HK-2 (cell line): Measurements from ENCODE around the gene COQ8B.
"Not testable (repeated sequence)": the region's sequence is repeated elsewhere in the genome, so short reads cannot be mapped to it uniquely, and the experiment has no call there.

Experiments
- DNase-seq: peaks from one replicate; pipeline ENCODE4 v3.0.0-alpha.2; 2018; ENCODE audit not compliant: unreplicated experiment

Gene COQ8B

DNA sequence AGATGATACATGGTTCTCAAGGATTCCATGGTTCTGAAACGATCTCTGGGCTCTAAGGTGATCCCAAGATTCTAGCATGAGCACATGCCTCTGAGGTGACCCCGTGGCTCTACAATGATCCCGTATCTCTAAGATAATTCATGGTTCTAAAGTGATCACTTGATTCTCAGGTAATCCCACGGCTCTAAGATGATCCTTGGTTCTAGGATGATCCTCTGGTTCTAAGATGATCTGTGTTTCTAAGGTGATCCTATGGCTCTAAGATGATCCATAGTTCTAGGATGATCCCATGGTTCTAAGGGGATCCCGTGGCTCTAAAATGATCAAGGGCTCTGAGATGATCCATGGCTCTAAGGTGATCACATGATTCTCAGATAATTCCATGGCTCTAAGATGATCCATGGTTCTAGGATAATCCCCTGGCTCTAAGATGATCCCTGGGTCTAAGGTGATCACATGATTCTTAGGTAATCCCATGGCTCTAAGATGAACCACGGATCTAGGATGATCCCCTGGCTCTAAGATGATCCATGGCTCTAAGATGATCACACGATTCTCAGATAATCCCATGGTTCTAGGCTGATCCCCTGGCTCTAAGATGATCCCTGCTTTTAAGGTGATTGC is 47.6 kb downstream of the COQ8B start:
- DNase-seq, result no peak

DNA sequence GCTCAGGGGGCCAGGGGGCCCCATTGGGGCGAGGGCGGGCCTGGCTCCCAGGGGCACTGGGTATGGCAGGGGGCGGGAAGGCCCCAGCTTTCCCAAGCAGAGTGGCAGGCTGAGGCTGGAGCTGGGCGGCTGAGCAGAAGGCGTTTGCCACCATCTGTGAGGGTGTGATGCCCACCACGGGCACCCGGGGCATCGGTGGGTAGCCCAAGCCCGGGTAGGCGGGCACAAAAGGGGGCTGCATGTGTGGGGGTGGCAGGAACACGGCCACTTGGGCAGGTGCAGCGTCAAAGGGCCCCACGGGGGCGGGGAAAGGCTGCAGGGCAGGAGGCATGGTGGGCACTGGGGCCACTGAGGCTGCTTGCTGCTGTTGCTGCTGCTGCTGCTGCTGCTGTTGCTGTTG is 49.1 kb downstream of the COQ8B start:
- DNase-seq, result no peak

DNA sequence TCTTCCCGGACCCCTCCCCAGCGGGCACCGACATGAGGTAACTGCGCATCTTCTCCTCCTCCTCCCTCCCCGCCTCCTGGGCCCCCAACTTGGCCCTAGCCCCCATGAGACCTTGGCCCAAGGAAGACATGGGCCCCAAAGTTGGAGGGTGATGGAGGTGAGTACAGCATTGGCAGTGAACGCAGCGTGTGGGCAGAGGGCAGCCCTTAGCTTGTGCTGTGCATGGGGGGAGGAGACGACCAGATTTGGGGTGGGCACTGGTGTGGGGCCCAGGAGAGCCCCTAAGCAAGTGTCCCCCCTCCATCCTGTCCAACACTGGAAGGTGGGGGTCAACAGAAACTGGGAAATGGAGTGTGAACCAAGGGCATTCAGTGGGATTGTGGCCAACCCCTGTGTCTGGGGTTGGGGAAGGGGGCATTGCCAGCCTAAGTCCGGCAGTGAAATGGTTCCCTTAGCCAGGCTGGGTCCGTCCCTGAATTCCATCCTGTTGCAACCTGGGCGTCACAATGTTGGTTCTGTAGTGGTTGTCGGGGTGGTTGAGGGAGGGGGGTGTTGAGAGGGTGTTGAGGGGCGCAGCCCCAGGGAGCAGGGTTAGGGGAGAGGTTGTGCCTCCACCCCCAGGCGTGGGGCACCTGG is 49.8 kb downstream of the COQ8B start:
- DNase-seq, result no peak

DNA sequence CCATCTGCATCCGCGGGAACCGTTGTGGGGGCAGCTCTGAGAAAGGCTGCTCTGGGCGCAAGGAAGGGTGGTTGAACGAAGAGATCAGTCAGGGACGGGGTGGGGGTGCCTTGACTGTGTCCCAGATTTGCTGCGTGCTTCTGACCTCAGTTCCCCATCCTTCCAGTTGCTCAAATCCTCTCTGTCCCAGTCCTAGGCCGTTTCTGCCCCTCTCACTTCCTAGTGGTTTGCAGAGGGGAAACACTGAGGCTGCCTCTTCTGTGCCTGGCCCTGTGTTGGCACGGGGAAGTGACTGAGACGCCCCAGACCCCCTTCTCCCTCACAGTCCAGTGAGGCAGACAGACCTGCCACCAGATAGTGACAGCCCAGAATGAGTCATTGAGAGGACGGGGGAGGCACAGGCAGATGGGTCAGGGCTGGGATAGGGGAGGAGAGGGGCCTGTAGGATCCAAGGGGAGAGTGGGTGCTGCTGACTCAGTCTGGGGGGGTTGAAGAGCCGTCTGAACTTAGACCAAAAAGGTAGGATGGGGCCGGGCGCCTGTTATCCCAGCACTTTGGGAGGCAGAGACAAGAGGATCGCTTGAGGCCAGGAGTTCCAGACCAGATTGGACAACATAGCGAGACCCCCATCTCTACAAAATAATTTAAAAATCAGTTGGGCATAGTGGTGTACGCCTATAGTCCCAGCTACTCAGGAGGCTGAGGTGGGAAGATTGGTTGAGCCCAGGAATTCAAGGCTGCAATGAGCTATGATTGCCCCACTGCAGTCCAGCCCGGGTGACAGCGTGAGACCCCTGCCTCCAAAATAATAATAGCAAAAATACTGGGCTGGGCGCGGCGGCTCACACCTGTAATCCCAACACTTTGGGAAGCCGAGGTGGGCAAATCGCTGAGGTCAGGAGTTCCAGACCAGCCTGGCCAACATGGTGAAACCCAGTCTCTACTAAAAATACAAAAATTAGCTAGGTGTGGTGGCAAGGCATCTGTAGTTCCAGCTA is 52.7 kb downstream of the COQ8B start:
- peak; percentile 26 for DNase-seq

DNA sequence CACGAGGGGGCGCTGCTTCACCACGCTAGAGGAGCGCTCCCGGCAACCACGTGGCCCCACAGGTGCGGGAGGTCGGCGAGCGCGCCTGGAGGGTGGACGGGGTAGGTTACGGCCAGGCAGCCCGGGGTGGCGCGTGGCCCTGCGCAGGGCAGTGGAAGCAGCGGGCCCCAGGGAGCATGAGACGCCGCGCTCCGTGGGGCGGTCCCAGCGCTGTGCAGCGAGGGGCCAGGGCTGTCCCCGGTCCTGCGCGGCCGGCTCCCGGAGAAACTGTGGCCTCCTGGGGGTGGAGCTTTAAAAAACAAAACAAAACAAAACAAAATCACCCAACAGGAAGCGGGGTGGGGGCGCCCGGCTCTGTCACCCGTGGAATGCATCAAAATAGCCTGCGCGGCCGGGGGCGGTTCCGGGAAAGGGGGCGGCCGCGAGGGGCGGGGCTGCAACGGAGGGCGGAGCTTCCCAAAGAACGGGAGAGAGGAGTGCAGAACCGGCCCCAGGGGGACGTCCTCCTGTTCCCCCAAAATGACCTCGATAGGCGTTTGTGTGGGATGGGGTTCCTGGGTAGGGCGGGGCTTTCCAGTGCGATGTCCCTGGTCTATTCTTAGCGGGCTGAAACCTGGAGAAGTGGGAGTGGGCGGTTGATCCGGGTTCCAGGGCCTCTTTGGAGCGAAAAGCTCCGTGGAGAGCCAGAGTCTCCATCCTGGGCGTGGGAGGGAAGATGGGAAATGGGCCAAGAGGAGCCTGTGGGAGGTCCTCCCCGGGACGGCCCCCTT is 53.6 kb downstream of the COQ8B start:
- DNase-seq, result peak; percentile 91

DNA sequence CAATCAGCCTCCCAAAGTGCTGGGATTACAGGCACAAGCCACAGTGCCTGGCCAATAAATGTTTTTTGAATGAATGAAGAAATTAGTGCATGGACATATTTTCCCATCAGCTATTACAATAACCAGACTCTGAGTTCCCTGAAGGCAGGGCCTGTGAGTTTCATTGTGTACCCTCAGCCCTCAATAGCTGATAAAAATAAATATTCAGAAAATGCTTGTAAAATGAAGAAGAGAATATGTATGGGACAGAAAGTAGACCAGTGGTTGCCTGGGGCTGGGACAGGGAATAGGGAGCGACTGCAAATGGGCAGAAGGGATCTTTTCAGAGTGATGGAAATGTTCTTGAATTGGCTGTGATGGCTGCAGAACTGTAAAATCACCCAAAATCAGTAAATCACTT is 55.1 kb downstream of the COQ8B start:
- no peak for DNase-seq

DNA sequence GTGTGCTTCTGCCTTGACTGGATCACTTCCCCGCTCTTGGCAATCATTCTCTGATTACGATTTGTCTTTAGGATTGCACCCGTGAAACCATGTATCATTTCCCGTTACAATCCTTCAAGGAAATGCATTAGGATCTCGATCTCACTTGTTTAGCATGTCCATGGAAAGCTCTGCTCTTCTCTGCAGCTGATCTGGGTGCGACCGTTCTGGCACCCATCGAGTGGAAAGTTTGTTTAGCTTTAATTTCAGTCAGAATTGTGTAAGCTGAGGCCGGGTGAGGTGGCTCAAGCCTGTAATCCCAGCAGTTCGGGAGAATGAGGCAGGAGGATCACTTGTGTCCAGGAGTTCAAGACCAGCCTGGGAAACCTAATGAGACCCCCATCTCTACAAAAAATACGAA is 57.1 kb downstream of the COQ8B start:
- DNase-seq, result no peak

DNA sequence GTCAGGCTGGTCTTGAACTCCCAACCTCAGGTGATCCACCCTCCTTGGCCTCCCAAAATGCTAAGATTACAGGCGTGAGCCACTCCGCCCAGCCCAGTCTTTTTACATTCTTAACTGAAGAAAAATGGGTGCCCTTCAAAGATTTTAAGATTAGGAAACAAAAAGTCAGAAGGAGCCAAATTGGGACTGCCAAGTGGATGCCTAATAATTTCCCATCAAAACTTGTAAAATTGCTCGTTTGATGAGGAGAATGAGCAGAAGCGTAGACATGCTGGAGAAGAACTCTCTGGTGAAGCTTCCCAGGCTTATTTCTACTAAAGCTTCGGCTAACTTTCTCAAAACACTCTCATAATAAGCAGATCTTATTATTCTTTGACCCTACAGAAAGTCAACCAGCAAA is 57.6 kb downstream of the COQ8B start:
- DNase-seq, result no peak

DNA sequence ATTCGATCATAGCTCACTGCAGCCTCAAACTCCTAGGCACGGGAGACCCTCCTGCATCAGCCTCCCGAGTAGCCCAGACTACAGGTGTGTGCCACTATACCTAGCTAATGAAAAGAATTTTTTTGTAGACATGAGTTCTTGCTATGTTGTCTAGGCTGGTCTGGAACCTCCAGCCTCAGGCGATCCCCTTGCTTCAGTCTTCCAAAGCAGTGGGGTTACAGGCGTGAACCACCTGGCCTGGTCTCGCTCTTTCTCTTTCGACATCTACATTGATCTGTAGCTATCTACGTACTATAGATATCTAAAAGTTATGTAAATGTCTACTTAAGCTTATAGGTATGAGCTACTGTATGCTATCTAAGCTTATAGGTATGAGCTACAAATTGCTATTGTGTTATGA is 58.7 kb downstream of the COQ8B start:
- no peak for DNase-seq

DNA sequence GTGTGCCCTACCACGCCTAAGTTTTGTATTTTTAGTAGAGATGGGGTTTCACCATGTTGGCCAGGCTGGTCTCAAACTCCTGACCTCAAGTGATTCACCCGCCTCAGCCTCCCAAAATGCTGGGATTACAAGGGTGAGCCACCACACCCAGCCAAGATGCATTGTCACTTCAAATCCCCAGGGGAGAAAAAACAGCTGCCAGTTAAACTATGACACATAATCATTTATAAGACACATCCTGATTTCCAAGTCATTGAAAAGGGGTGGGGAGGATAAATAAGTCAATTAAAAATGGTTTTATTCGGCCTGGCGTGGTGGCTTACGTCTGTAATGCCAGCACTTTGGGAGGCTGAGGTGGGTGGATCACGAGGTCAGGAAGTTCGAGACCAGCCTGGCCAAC is 61.0 kb downstream of the COQ8B start:
- not testable (repeated sequence) for DNase-seq

DNA sequence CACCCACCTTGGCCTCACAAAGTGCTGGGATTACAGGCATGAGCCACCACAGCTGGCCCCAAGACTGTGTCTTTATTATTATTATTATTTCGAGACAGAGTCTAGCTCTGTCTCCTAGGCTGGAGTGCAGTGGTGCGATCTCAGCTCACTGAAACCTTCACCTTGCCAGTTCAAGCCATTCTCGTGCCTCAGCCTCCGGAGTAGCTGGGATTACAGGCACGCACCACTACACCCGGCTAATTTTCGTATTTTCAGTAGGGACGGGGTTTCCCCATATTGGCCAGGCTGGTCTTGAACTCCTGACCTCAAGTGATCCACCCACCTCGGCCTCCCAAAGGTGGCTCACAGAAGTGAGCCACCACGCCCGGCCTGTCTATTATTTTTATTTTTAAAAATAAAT is 64.4 kb downstream of the COQ8B start:
- not testable (repeated sequence) for DNase-seq

DNA sequence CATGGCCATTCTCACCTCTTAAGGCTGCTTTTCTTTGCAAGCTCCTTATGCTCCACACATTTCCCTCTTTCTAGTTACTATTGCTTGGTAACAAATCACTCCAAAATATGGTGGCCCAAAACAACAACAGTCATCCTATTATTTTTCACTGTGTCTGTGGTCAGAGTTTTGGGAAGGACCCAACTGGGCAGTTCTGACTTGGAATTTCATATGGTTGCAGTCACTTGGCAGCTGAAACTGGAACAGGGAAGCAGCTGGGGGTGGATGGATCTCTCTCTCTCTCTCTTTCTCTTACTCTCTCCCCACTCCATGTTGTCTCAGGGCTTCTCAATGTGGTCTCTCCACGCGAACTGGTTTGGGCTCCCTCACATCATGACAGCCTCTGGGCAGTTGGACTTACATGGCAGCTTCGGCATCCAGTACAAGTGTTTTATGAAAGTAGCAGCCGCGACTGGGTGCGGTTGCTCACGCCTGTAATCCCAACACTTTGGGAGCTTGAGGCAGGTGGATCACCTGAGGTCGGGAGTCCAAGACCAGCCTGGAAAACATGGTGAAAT is 65.9 kb downstream of the COQ8B start:
- DNase-seq, result no peak

DNA sequence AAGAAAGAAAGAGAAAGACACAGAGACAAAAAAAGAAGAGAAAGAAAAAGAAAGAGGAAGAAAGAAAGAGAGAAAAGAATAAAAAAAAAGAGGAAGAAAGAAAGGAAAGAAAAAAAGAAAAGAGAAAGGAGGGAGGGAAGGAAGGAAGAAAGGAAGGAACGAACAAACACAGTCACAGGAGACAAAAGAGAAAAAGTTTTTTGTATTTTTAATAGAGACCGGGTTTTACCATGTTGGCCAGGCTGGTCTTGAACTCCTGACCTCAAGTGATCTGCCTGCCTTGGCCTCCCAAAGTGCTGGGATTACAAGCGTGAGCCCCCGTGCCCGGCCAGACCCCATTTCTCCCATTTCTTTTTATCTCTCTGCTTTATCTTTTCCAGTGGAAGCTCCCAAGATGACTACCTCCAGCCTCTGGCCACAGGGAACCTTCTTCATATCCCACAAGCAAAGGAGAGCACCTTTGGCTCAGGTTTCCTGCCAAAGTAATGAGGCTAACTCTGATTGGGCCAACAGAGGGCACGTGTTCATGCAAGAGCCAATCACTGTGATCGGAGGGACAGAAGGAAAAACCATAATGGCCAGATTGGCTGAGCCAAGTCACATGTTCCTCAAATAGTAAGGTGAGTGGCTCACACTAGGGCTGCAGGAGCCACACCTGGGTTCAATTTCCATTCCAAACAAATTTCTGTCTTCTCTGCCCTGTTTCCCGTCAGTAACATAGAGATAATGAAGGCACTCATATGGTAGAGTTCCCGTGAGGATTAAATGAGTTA is 66.6 kb downstream of the COQ8B start:
- DNase-seq, result not testable (repeated sequence)

DNA sequence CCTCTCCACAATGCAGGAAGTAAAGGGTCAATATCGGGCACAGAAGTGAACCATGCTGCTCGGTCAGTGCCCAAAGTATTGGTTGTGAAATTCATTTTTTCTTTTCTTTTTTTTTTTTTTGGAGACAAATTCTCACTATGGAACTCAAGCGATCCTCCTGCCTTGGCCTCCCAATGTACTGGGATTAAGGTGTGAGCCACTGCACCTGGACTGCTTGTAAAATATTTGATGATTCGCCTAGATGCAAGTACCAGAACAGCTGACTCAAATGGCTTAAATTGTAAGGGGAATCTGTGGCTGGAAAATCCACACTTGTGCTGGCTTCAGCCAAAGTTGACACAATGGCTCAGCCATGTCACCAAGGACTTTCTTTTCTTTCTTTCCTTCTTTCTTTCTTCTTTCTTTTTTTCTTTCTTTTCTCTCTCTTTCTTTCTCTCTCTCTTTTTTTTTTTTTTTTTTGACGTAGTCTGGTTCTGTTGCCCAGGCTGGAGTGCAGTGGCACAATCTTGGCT is 69.9 kb downstream of the COQ8B start:
- DNase-seq, result no peak

DNA sequence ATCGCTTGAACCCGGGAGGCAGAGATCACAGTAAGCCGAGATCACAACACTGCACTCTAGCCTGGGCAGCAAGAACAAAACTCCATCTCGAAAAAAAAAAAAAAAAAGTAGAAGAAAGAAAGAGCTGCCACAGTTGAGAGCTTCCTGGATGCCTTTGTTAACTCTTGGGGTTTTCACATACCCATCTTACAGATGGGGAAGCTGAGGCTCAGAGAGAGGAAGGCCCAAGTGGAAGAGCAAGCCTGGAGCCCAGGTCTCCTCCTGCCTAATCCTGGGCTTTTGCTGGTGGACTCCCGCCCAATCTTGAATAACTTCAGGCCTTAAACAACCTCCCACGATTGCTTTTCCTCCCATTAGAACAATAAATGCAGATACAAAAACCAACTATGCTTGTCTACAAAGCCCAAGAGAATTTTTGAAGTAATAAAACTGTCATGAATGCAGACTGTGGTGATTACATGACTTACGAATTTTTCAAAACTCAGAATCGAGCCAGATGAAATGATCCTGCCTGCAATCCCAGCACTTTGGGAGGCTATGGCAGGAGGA is 73.9 kb downstream of the COQ8B start:
- DNase-seq, result no peak

DNA sequence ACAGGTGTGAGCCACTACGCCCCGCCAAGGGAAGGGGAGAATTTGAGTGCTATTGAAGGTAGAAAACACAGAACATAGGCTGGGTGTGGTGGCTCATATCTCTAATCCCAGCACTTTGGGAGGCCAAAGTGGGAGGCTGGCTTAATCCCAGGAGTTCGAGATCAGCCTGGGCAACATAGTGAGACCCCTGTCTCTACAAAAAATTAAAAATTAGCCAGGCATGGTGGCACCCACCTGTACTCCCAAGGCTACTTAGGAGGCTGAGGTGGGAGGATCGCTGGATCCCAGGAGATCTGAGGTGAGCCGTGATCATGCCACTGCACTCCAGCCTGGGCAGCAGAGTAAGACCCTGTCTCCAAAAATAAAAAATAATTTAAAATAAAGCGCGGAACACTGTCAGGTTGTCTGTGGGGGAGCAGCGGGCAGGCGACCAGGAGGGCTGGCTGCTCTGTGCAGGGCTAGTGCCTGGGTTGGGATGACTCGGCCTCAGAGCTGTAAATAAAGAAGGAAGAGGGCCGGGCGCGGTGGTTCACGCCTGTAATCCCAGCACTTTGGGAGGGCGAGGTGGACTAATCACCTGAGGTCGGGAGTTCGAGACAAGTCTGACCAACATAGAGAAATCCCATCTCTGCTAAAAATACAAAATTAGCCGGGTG is 74.5 kb downstream of the COQ8B start:
- no peak for DNase-seq
